OCI-LY3 (cell line): Measurements from ENCODE around the gene USP1.

Source experiments
- H2AFZ ChIP-seq: fragments of 200-600, 300-600 bp; shearing (Covaris generic); 2 replicates; pipeline ENCODE4 v1.6.0; 2014; ENCODE audit warnings: antibody characterized with exemption, low read depth, low read length
- H3K27ac ChIP-seq: fragments of 200-600, 300-600 bp; sonication (generic); 2 replicates; pipeline ENCODE4 v1.5.1; 2014; ENCODE audit warnings: mild to moderate bottlenecking, low read length, moderate library complexity, mixed read lengths
- H3K27me3 ChIP-seq: fragments of 200-600, 300-600 bp; sonication (generic); 2 replicates; pipeline ENCODE4 v1.6.1; 2014; ENCODE audit warnings: low read depth, low read length, mixed read lengths
- H3K36me3 ChIP-seq: fragments of 200-600, 300-600 bp; sonication (generic); replicated peaks from 2 replicates; pipeline ENCODE3; 2014; ENCODE audit warnings: low read depth, low read length, mixed read lengths
- H3K4me1 ChIP-seq: fragments of 300-600, 200-600 bp; sonication (generic); 2 replicates; pipeline ENCODE4 v1.6.1; 2014; ENCODE audit warnings: low read length, mixed read lengths
- H3K4me2 ChIP-seq: fragments of 200-600, 300-600 bp; sonication (generic); 2 replicates; pipeline ENCODE4 v1.6.1; 2014; ENCODE audit warnings: low read length, mixed read lengths
- H3K4me3 ChIP-seq: fragments of 300-600, 200-600 bp; sonication (generic); 2 replicates; pipeline ENCODE4 v1.5.1; 2014; ENCODE audit warnings: antibody characterized with exemption, mild to moderate bottlenecking, low read length, moderate library complexity
- H3K79me2 ChIP-seq: fragments of 300-600, 200-600 bp; shearing (Covaris generic); 2 replicates; pipeline ENCODE4 v1.6.1; 2014; ENCODE audit warnings: mild to moderate bottlenecking, low read length, mixed read lengths
- H3K9ac ChIP-seq: fragments of 300-600, 200-600 bp; shearing (Covaris generic); 2 replicates; pipeline ENCODE4 v1.6.0; 2014; ENCODE audit warnings: mild to moderate bottlenecking, low read length, moderate library complexity
- H3K9me3 ChIP-seq: fragments of 200-600, 300-600 bp; shearing (Covaris generic); 2 replicates; pipeline ENCODE4 v1.6.1; 2014; ENCODE audit warnings: low read length, mixed read lengths; ENCODE audit not compliant: insufficient read depth
- H4K20me1 ChIP-seq: fragments of 200-600, 300-600 bp; sonication (generic); 2 replicates; pipeline ENCODE4 v1.6.1; 2016; ENCODE audit warnings: low read length, mixed read lengths; ENCODE audit not compliant: insufficient read depth
- EZH2phosphoT487 ChIP-seq: fragments of 200-600 bp; shearing (Covaris generic); IDR thresholded peaks from 2 replicates; pipeline ENCODE4 v1.6.1; 2018; ENCODE audit warnings: antibody characterized with exemption, mixed run types, low read depth
- TF ChIP-seq, protein P1 (sequence below): fragments of 200-600, 300-600 bp; sonication (generic); IDR thresholded peaks from 2 replicates; pipeline ENCODE4 v1.5.1; 2014; ENCODE audit warnings: antibody characterized with exemption, low read length, low read depth

Gene USP1

DNA sequence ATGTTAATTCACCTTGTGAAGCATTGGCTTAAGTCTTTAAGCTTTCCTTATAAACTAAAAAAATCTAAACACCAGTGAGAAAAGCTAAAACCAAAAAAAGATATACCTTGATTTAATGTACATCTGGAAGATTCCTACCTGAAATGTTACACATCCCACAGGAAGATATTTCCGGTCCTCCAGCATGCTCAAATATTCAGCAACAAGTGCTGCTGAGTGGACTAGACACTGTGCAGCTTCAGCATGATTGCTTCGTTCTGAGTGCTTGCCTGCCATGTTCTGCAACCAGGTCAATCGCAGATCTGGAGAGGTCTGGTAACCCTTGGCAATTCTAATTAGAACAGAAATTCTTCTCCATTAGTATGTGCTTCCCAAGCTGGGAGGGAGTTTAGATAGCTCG, 57.3 kb downstream of the USP1 start:
- Histone ChIP-seq H3K27ac (no peak overlapping the region), H3K36me3 (no peaks in the 10 kb centered on the region), H3K9ac (no peak overlapping the region), H3K4me3 (no peak overlapping the region), H3K79me2 (no peaks in the 10 kb centered on the region), H3K9me3 (no peaks in the 10 kb centered on the region), H3K4me2 (no peak overlapping the region), H2AFZ (no peak overlapping the region), H4K20me1 (no peaks in the 10 kb centered on the region), H3K4me1 (no peaks in the 10 kb centered on the region), H3K27me3 (no peaks in the 10 kb centered on the region)
- TF ChIP-seq, protein P1, sequence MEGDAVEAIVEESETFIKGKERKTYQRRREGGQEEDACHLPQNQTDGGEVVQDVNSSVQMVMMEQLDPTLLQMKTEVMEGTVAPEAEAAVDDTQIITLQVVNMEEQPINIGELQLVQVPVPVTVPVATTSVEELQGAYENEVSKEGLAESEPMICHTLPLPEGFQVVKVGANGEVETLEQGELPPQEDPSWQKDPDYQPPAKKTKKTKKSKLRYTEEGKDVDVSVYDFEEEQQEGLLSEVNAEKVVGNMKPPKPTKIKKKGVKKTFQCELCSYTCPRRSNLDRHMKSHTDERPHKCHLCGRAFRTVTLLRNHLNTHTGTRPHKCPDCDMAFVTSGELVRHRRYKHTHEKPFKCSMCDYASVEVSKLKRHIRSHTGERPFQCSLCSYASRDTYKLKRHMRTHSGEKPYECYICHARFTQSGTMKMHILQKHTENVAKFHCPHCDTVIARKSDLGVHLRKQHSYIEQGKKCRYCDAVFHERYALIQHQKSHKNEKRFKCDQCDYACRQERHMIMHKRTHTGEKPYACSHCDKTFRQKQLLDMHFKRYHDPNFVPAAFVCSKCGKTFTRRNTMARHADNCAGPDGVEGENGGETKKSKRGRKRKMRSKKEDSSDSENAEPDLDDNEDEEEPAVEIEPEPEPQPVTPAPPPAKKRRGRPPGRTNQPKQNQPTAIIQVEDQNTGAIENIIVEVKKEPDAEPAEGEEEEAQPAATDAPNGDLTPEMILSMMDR = no peak
- TF ChIP-seq EZH2phosphoT487 = no peak

DNA sequence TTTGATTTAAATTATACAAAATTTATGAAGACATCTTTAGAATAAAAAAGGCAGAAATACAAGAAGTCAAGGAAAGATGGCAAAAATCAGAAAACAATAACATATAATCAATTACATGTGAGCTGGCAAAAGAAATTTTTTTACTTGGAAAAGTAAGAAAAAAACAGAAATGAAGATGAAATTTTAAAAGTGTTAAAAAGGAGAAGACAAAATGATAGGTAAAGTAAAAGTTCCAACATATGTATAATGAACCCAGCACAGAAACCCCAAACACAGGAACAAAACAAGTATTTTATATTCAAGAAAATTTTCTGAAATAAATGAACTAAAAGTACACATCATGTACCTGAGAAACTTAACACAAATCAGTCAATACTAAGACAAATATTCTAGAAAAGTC, 63.4 kb downstream of the USP1 start:
- Histone ChIP-seq H3K79me2 (no peaks in the 10 kb centered on the region), H3K4me2 (no peak overlapping the region), H3K27me3 (no peaks in the 10 kb centered on the region), H3K9me3 (no peaks in the 10 kb centered on the region), H3K4me3 (no peak overlapping the region), H3K4me1 (no peaks in the 10 kb centered on the region), H2AFZ (no peak overlapping the region), H3K36me3 (no peaks in the 10 kb centered on the region), H3K27ac (no peak overlapping the region), H3K9ac (no peak overlapping the region), H4K20me1 (no peaks in the 10 kb centered on the region)
- TF ChIP-seq, protein P1 = no peak
- TF ChIP-seq EZH2phosphoT487 = no peak
